Choroid plexus epithelial cell (primary cell): Measurements from ENCODE around the gene STPG3.
A peak's percentile ranks its signal among the peaks of the same experiment; 100 is the strongest.

Experiments
- DNase-seq: peaks from one replicate; pipeline ENCODE4 v3.0.0-alpha.2; 2010; ENCODE audit warnings: low read depth
- H3K4me3 ChIP-seq: 2 replicates; pipeline ENCODE4 v1.5.1; 2011; ENCODE audit warnings: low read depth, mild to moderate bottlenecking, control low read depth, low read length, moderate library complexity
- CTCF ChIP-seq: conservative IDR thresholded peaks from 2 replicates; pipeline ENCODE4 v1.5.1; 2011; ENCODE audit warnings: low read depth, mild to moderate bottlenecking, control low read depth, inconsistent platforms, low read length, moderate library complexity

STPG3 gene

GRCh38 chr9:137218212-137218753 is 32.8 kb upstream of the STPG3 start:
- no peak overlapping the region for H3K4me3 ChIP-seq
- no peak for TF ChIP-seq CTCF
- DNase-seq = no peak

GRCh38 chr9:137218754-137219271 is 32.3 kb upstream of the STPG3 start:
- DNase-seq = peak; percentile 63
- no peak overlapping the region for H3K4me3 ChIP-seq
- TF ChIP-seq CTCF = no peak

GRCh38 chr9:137219757-137220316 is 31.2 kb upstream of the STPG3 start:
- no peak overlapping the region for H3K4me3 ChIP-seq
- TF ChIP-seq CTCF = no peak
- no peak for DNase-seq

- DNase-seq = no peak
- TF ChIP-seq CTCF = no peak
- no peak overlapping the region for H3K4me3 ChIP-seq
These were observed 30.6 kb upstream of the STPG3 start for GRCh38 chr9:137220317-137221094.

GRCh38 chr9:137221095-137221505 is 30.0 kb upstream of the STPG3 start:
- TF ChIP-seq CTCF = no peak
- H3K4me3 ChIP-seq = no peak overlapping the region
- DNase-seq = no peak

GRCh38 chr9:137221506-137222111 is 29.5 kb upstream of the STPG3 start:
- DNase-seq = no peak
- no peak for TF ChIP-seq CTCF
- H3K4me3 ChIP-seq = peak overlapping the region; percentile 5
